D721Med (cell line): Measurements from ENCODE around the gene CFAP107.

Experiments used
- DNase-seq: peaks from one replicate; pipeline ENCODE4 v3.0.0; 2011; ENCODE audit warnings: low spot score; ENCODE audit not compliant: insufficient read length
- FAIRE-seq: peaks from 2 replicates; lab custom pipeline; 2011; peaks lifted over from hg19 to GRCh38; lab: Jason Lieb, UNC
- TF ChIP-seq, protein P1 (sequence below): IDR thresholded peaks from 2 replicates; pipeline ENCODE4 v1.5.1; 2012; ENCODE audit warnings: mild to moderate bottlenecking, control low read depth; ENCODE audit not compliant: insufficient read depth; ENCODE audit errors: missing control alignments

CFAP107 gene

DNA sequence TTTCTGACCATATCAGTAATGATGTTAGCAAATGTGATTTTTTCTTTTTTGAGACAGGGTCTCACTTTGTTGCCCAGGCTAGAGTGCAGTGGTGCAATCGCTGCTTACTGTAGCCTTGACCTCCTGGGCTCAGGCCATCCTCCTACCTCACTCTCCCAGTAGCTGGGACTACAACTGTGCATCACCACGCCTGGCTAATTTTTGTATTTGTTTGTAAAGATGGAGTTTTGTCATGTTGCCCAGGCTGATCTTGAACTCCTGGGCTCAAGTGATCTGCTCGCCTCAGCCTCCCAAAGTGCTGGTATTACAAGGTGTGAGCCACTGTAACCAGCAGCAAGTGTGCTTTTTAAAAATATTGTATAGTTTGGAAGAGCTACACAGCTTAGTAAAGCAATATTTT is 4.1 kb upstream of the CFAP107 start:
- DNase-seq (no peak), FAIRE-seq (no peak)

DNA sequence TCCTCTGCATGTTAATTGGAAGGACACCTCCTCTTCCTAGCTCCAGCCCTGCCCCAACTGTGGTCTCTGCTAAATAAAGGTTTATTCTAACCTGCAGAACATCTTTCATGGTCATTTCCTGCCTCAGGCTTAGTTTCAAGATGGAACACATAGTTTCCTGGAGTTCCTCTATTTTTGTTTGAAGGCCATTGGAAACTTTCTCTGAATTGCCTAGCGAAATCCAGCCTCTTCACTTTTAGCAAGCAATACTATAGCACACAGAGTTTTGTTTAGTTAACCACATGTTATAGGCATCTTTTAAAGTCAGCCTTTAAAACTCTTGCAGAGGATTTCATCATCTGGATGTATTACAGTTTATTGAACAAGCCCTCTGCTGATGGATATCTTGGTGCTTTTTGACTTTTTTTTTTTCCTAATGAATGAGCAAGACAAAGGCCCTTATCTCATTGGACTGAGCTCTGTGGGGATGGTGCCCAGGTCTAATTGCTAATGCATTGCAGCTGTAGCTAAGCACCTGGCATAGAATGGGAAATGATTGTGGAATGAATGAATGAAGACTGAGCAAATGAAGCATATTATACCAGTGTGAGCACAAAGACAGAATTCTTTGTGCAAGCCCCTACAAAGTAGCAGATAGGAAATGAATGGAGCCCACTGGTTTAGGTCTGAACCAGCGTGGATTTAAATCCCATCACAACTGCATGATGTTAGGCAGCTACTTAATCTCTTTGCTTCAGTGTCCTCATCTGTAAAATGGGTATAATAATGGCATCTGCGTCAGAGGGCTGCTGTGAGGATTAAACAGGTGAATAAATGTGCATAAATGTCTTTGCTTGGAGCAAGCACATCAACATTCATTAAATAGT is 641 bp upstream of the CFAP107 start:
- FAIRE-seq: no peak
- TF ChIP-seq, protein P1, sequence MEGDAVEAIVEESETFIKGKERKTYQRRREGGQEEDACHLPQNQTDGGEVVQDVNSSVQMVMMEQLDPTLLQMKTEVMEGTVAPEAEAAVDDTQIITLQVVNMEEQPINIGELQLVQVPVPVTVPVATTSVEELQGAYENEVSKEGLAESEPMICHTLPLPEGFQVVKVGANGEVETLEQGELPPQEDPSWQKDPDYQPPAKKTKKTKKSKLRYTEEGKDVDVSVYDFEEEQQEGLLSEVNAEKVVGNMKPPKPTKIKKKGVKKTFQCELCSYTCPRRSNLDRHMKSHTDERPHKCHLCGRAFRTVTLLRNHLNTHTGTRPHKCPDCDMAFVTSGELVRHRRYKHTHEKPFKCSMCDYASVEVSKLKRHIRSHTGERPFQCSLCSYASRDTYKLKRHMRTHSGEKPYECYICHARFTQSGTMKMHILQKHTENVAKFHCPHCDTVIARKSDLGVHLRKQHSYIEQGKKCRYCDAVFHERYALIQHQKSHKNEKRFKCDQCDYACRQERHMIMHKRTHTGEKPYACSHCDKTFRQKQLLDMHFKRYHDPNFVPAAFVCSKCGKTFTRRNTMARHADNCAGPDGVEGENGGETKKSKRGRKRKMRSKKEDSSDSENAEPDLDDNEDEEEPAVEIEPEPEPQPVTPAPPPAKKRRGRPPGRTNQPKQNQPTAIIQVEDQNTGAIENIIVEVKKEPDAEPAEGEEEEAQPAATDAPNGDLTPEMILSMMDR: no peak
- DNase-seq: no peak

More for the DNA sequence above, 4.1 kb upstream of the CFAP107 start:
- TF ChIP-seq, protein P1: no peak

GRCh38 chr1:12748778-12749355 is 2.9 kb downstream of the CFAP107 start:
- TF ChIP-seq, protein P1: no peak
- DNase-seq: no peak
- FAIRE-seq: no peak

- DNase-seq: no peak
- TF ChIP-seq, protein P1: no peak
- FAIRE-seq: no peak
Observed at GRCh38 chr1:12754738-12755137, 8.7 kb downstream of the CFAP107 start.

GRCh38 chr1:12756273-12756672 is 10.3 kb downstream of the CFAP107 start:
- TF ChIP-seq, protein P1: no peak
- DNase-seq (no peak), FAIRE-seq (no peak)

DNA sequence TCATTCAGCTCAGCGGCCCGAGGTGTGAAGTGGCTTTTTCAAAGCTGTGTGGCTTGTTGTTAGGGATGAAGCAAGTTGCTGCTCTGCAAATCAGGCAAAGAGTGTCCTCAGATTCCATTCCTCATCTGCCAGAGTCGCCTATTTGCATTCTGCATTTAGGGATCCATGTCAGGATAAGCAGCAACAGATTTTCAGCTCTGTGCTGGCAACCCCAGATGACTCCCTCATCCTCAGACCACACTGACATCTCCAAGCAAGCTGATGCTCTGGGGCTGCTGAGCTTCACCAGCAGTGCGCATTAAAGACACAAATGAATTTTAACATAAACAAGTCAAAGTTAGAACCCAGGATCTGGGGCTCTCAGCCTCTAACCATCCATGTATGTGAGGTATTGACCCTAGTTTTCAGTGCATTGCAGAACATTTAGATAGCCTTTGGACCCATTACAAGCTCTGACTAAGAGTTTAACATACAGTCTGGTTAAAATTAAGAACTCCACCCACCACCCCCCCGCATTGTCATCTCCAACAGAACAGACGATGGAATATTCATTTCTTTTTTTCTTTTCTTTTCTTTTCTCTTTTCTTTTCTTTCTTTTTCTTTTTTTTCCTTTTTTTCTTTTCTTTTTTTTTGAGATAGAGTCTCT is 10.9 kb downstream of the CFAP107 start:
- DNase-seq: no peak
- TF ChIP-seq, protein P1: no peak
- no peak for FAIRE-seq
